ENCODE measurements around the gene ALPG.
"Not testable (repeated sequence)": the region's sequence is repeated elsewhere in the genome, so short reads cannot be mapped to it uniquely, and the experiment has no call there.

Gene ALPG

DNA sequence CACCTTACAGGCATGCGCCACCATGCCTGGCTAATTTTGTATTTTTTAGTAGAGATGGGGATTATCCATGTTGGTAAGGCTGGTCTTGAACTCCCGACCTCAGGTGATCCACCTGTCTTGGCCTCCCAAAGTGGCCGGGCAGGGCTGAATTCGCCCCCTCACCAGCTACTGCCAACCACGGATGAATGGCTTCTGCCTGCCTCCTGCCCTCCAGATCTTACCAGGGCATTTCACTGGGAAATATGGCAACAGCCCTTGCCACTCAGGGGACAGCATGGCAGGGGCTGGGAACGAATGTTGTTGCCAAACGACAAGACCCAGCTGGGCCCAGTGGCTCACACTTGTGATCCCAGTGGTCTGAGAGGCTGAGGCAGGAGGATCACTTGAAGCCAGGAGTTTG lies 29.9 kb upstream of the ALPG start:
- TF ChIP-seq, protein P1, sequence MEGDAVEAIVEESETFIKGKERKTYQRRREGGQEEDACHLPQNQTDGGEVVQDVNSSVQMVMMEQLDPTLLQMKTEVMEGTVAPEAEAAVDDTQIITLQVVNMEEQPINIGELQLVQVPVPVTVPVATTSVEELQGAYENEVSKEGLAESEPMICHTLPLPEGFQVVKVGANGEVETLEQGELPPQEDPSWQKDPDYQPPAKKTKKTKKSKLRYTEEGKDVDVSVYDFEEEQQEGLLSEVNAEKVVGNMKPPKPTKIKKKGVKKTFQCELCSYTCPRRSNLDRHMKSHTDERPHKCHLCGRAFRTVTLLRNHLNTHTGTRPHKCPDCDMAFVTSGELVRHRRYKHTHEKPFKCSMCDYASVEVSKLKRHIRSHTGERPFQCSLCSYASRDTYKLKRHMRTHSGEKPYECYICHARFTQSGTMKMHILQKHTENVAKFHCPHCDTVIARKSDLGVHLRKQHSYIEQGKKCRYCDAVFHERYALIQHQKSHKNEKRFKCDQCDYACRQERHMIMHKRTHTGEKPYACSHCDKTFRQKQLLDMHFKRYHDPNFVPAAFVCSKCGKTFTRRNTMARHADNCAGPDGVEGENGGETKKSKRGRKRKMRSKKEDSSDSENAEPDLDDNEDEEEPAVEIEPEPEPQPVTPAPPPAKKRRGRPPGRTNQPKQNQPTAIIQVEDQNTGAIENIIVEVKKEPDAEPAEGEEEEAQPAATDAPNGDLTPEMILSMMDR (IDR thresholded peaks at IDR 0.05; ENCODE audit: low read length) = no peak
- no peak for TF ChIP-seq EZH2 (IDR thresholded peaks at IDR 0.05; ENCODE audit: borderline replicate concordance, low read length)
- H3K4me2 ChIP-seq (ENCODE audit: low read length) = no peak overlapping the region

DNA sequence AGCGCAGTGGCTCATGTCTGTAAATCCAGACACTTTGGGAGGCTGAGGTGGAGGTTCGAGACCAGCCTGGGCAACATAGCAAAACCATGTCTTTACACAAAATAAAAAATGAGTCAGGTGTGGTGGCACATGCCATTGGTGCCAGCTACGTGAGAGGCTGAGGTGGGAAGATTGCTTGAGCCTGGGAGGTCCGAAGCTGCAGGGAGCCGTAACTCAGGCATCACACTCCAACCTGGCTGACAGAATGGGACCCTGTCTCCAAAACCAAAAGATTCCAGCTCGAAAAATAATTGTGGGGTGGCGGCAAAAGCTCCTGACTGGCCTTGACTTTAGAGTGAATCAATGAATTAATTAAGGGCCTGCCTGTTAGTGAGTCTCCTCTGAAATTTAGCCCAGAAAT lies 29.3 kb upstream of the ALPG start:
- no peak overlapping the region for H3K4me2 ChIP-seq (ENCODE audit: low read length)
- no peaks in the 10 kb centered on the region for H4K20me1 ChIP-seq (ENCODE audit: insufficient read depth, low read length)
- H2AFZ ChIP-seq (ENCODE audit: low read length) = no peak overlapping the region
- no peaks in the 10 kb centered on the region for H3K9me2 ChIP-seq (ENCODE audit: low read depth, low read length)
- H3F3A ChIP-seq (ENCODE audit: insufficient read depth, low read length) = no peaks in the 10 kb centered on the region
- no peak overlapping the region for H3K4me3 ChIP-seq (ENCODE audit: low read depth, low read length, poor library complexity, severe bottlenecking)
- H3K4me1 ChIP-seq (ENCODE audit: insufficient read depth, low read length, severe bottlenecking) = no peaks in the 10 kb centered on the region
- no peak overlapping the region for H3K27ac ChIP-seq (ENCODE audit: low read depth, low read length, poor library complexity, severe bottlenecking)
- no peak for TF ChIP-seq EZH2 (IDR thresholded peaks at IDR 0.05; ENCODE audit: borderline replicate concordance, low read length)
- TF ChIP-seq, protein P1 (IDR thresholded peaks at IDR 0.05; ENCODE audit: low read length) = no peak
- no peaks in the 10 kb centered on the region for H3K79me2 ChIP-seq (ENCODE audit: insufficient read depth, low read length)
- 0 out of 2 replicates have a peak, but pooled peaks cover 8% of the 10 kb centered on the region for H3K27me3 ChIP-seq (ENCODE audit: insufficient read depth, low read length)
- H3K36me3 ChIP-seq (ENCODE audit: insufficient read depth, low read length) = no peaks in the 10 kb centered on the region
- H3K9ac ChIP-seq (ENCODE audit: low read length) = no peak overlapping the region
- no peaks in the 10 kb centered on the region for H3K9me3 ChIP-seq (ENCODE audit: low read length)

More for the DNA sequence above, 29.9 kb upstream of the ALPG start:
- Histone ChIP-seq H3K4me1 (ENCODE audit: insufficient read depth, low read length, severe bottlenecking) (no peaks in the 10 kb centered on the region), H3F3A (ENCODE audit: insufficient read depth, low read length) (no peaks in the 10 kb centered on the region), H3K4me3 (ENCODE audit: low read depth, low read length, poor library complexity, severe bottlenecking) (no peak overlapping the region), H3K9me2 (ENCODE audit: low read depth, low read length) (no peaks in the 10 kb centered on the region), H2AFZ (ENCODE audit: low read length) (no peak overlapping the region), H3K79me2 (ENCODE audit: insufficient read depth, low read length) (no peaks in the 10 kb centered on the region), H3K9me3 (ENCODE audit: low read length) (no peaks in the 10 kb centered on the region), H3K36me3 (ENCODE audit: insufficient read depth, low read length) (no peaks in the 10 kb centered on the region), H4K20me1 (ENCODE audit: insufficient read depth, low read length) (no peaks in the 10 kb centered on the region), H3K9ac (ENCODE audit: low read length) (no peak overlapping the region), H3K27me3 (ENCODE audit: insufficient read depth, low read length) (0 out of 2 replicates have a peak, but pooled peaks cover 4% of the 10 kb centered on the region), H3K27ac (ENCODE audit: low read depth, low read length, poor library complexity, severe bottlenecking) (no peak overlapping the region)

DNA sequence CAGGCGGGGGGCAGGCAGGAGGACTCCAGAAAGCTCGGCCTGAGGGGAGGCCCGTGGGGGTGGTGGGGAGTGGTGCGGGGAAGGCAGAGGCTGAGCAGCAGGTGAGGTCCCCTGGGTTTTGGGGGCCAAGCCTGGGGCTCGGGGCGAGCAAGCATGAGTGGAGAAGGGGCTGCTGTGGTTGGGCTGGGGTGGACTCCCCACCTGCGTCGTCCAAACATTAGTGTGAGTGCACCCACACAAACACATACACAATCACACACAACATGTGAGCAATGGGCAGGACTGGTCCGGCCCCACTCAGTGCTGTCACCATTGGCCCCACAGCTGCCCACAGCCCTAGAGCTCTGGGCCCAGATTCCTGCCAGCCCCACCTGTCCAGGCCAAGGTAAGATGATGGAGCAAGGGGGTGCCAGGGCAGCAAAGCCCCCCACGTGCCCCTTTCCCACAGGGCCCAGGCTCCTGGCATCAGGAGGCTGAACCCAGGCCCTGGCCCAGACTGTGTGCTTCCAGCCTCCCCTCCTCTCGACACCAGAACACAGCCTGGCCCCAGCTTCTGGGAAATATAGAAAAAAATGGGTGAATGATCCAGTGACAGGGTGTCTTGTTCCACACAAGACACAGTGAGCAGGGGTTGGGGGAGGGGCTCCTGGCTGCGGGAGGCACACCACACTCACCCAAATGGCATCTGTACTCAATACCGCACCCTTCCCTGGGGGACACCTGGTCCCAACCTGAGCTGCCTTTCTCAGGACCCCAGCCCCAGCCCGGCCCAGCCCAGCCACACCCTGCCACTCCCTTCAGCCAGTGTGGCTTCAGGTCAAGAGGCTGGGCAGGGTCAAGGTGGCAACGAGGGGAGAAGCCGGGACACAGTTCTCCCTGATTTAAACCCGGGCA lies 28.6 kb upstream of the ALPG start:
- Histone ChIP-seq H2AFZ (ENCODE audit: low read length) (no peak overlapping the region), H3K27me3 (ENCODE audit: insufficient read depth, low read length) (0 out of 2 replicates have a peak, but pooled peaks cover 8% of the 10 kb centered on the region), H3K9ac (ENCODE audit: low read length) (no peak overlapping the region), H4K20me1 (ENCODE audit: insufficient read depth, low read length) (no peaks in the 10 kb centered on the region), H3K9me3 (ENCODE audit: low read length) (no peaks in the 10 kb centered on the region), H3F3A (ENCODE audit: insufficient read depth, low read length) (no peaks in the 10 kb centered on the region), H3K4me3 (ENCODE audit: low read depth, low read length, poor library complexity, severe bottlenecking) (no peak overlapping the region), H3K36me3 (ENCODE audit: insufficient read depth, low read length) (no peaks in the 10 kb centered on the region), H3K79me2 (ENCODE audit: insufficient read depth, low read length) (no peaks in the 10 kb centered on the region), H3K4me1 (ENCODE audit: insufficient read depth, low read length, severe bottlenecking) (no peaks in the 10 kb centered on the region), H3K9me2 (ENCODE audit: low read depth, low read length) (no peaks in the 10 kb centered on the region), H3K27ac (ENCODE audit: low read depth, low read length, poor library complexity, severe bottlenecking) (no peak overlapping the region), H3K4me2 (ENCODE audit: low read length) (no peak overlapping the region)
- no peak for TF ChIP-seq EZH2 (IDR thresholded peaks at IDR 0.05; ENCODE audit: borderline replicate concordance, low read length)
- TF ChIP-seq, protein P1 (IDR thresholded peaks at IDR 0.05; ENCODE audit: low read length) = no peak

DNA sequence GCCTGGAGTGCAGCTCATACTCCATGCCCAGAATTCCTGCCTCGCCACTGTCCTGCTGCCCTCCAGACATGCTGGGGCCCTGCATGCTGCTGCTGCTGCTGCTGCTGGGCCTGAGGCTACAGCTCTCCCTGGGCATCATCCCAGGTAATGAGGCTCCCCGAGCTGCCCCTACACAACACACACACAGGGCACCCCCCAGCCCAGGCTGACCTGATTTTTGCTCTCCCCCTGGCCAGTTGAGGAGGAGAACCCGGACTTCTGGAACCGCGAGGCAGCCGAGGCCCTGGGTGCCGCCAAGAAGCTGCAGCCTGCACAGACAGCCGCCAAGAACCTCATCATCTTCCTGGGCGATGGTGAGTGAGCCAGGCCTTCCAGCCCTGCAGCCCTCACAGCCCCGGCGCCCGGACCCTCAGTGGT lies 27.9 kb upstream of the ALPG start, which contains the start of gene ALPP:
TSS of gene ALPP (plus strand) at position 17 of the 417 bp plus-strand sequence. CDS start at position 69, 52 bp downstream.
- not testable (repeated sequence) for H2AFZ ChIP-seq (ENCODE audit: low read length); H3K9me3 ChIP-seq (ENCODE audit: low read length); H3K4me3 ChIP-seq (ENCODE audit: low read depth, low read length, poor library complexity, severe bottlenecking); H3K9me2 ChIP-seq (ENCODE audit: low read depth, low read length); H3K27ac ChIP-seq (ENCODE audit: low read depth, low read length, poor library complexity, severe bottlenecking); H3K9ac ChIP-seq (ENCODE audit: low read length); H3K4me2 ChIP-seq (ENCODE audit: low read length); H3K27me3 ChIP-seq (ENCODE audit: insufficient read depth, low read length); H3K36me3 ChIP-seq (ENCODE audit: insufficient read depth, low read length); H4K20me1 ChIP-seq (ENCODE audit: insufficient read depth, low read length); H3F3A ChIP-seq (ENCODE audit: insufficient read depth, low read length); H3K4me1 ChIP-seq (ENCODE audit: insufficient read depth, low read length, severe bottlenecking); H3K79me2 ChIP-seq (ENCODE audit: insufficient read depth, low read length)
